Thymus (tissue), 11 donors: ENCODE data around the gene RER1. TPM values are rescaled to one million over a fixed set of nuclear protein-coding genes. Genes with fewer than 3 reads are reported as not detected.

Experiments used
- DNase-seq, 9 donors: peaks; one replicate each; pipeline ENCODE4 v3.0.0-alpha.2; 2013; ENCODE audit warnings: low spot score in 9 of 9, low read depth in 6 of 9, missing footprints in 1 of 9
- H3K27ac ChIP-seq, 2 donors: one replicate each; pipeline ENCODE4 v1.5.1; 2013; ENCODE audit warnings: control low read depth in 1 of 2, low read depth in 1 of 2, low read length in 1 of 2, mild to moderate bottlenecking in 1 of 2, moderate library complexity in 1 of 2
- H3K27me3 ChIP-seq, 2 donors: one replicate each; pipeline ENCODE4 v1.5.1; 2013; ENCODE audit warnings: low read length in 1 of 2; ENCODE audit not compliant: control insufficient read depth in 2 of 2, insufficient read depth in 1 of 2
- H3K36me3 ChIP-seq, 2 donors: one replicate each; pipeline ENCODE4 v1.5.1; 2013; ENCODE audit warnings: low read length in 1 of 2, mild to moderate bottlenecking in 1 of 2, moderate library complexity in 1 of 2; ENCODE audit not compliant: control insufficient read depth in 2 of 2, insufficient read depth in 2 of 2
- H3K4me1 ChIP-seq, 2 donors: one replicate each; pipeline ENCODE4 v1.5.1; 2013; ENCODE audit warnings: low read length in 2 of 2; ENCODE audit not compliant: control insufficient read depth in 2 of 2, insufficient read depth in 2 of 2
- H3K4me3 ChIP-seq, 2 donors: one replicate each; pipeline ENCODE4 v1.5.1; 2013; ENCODE audit warnings: low read length in 2 of 2, control low read depth in 1 of 2, mild to moderate bottlenecking in 1 of 2
- H3K9me3 ChIP-seq, 2 donors: one replicate each; pipeline ENCODE4 v1.5.1; 2013; ENCODE audit warnings: low read length in 1 of 2, mild to moderate bottlenecking in 1 of 2; ENCODE audit not compliant: control insufficient read depth in 2 of 2, insufficient read depth in 1 of 2
- WGBS: extraction: QIAGEN DNeasy Blood & Tissue Kit; methylation state at CpG from one replicate; pipeline ENCODE4 v1.1.7; 2013; 5-methylcytosine and 5-hydroxymethylcytosine counted together
- polyA plus RNA-seq: library from polyadenylated mRNA; stranded (reverse); fragments of 200-250 nt; gene quantifications from one replicate; pipeline ENCODE4 v1.2.3, GENCODE V29; 2013
- total RNA-seq: library from RNA; stranded (reverse); fragments of 120-200 nt; gene quantifications from one replicate; pipeline ENCODE4 v1.2.4, GENCODE V29; 2013
- donor health status: healthy.

RER1 gene
- total and polyA plus RNA-seq, 2 donors, result 58.6 to 85.8 TPM

DNA sequence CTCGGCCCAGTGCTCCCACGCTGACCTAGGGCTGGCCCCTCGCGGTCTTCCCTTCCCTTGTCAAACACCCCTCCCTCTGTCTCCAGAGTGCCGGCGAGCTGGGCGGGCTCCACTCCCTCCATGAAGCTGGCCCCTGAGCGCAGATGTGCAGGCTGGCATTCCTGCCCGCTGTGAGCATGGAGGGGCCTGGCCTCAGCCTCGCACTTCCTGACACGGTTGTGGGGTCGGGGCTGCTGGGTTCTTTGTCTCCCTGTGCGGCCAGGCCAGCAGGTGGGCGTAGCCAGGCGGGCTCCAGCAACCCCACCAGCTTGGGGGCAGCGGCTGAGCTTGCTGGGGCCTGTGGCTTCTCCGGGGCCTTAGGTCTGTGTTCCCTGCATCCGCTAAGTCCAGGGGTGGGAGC lies 34.9 kb downstream of the RER1 start:
- peaks cover 0 to 4% of the 10 kb centered on the region in 2 donors for H3K27me3 ChIP-seq

DNA sequence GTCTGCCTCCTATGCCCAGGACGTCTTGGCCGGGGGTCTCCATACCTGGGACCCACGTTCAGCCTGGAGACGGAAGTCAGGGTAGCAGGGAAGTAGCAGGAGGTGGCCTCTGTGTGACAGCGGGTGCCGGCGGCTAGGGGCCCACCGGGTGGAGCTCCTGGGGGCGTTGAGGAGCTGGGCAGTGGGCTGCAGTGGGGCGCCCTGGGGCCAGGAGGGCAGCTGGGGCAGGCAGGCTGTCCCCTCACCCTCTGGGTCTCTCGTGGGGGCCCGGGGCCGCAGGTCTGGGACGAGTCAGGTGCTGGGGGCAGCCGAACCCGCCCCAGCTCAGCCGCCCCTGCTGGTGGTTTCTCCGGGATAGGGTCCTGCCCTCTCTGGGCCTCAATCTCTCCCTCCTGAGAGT lies 35.4 kb downstream of the RER1 start:
- Histone ChIP-seq H3K27me3 (peaks cover 0 to 5% of the 10 kb centered on the region in 2 donors), H3K4me1 (no peaks in the 10 kb centered on the region), H3K36me3 (no peaks in the 10 kb centered on the region), H3K9me3 (peaks cover 2 to 20% of the 10 kb centered on the region in 2 donors), H3K27ac (no peak overlapping the region), H3K4me3 (no peak overlapping the region)
- no peak for DNase-seq
- WGBS, result 91% methylated on average over 18 of the region's 18 CpGs

More for the DNA sequence above, 34.9 kb downstream of the RER1 start:
- Histone ChIP-seq H3K4me3 (no peak overlapping the region), H3K36me3 (no peaks in the 10 kb centered on the region), H3K9me3 (peaks cover 2 to 20% of the 10 kb centered on the region in 2 donors), H3K4me1 (no peaks in the 10 kb centered on the region), H3K27ac (no peak overlapping the region)
- no peak for DNase-seq
- WGBS, result 83% methylated on average over 18 of the region's 18 CpGs

DNA sequence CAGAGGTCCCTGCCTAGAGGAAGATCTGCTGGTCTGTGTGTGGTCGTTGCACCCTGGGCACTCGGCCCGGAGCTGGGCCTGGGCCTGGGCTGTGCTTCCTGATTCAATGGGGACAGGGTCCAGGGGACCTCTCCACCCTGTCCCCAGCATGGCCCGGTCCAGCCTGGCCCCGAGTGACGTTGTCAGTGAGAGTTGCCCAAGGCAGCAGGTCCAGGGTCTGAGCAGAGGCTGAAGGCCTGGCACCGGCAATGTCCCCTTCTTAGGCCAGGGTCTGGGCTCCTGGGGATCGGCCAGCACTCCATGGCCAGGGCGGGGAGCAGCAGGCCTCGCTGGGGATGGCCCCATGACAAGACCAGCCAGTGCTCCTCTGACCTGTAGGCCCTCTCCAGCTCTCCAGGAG lies 36.3 kb downstream of the RER1 start:
- DNase-seq, result no peak
- 91% methylated on average over 10 of the region's 10 CpGs for WGBS
- Histone ChIP-seq H3K9me3 (peaks cover 2 to 20% of the 10 kb centered on the region in 2 donors), H3K4me1 (no peaks in the 10 kb centered on the region), H3K27ac (no peak overlapping the region), H3K27me3 (peaks cover 0 to 14% of the 10 kb centered on the region in 2 donors), H3K36me3 (no peaks in the 10 kb centered on the region), H3K4me3 (no peak overlapping the region)

DNA sequence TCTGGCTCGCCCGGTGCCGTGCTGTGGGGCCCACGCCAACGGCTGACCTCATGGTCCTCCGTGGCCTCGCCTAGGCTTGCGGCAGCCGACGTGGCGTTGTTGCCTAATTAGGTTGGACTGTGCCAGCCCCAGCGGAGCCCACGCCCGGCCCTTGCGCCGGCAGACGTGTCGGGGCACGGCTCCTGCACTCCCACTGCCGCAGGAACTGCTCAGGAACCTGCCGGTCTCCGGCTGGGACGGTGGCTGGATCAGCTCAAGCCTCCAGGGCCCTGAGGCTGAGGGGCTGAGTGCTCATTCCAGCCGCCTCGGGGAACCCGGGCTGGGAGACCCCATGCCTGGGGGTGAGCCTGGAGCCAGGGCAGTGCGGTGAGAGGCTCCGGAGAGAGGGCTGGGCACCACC lies 36.8 kb downstream of the RER1 start:
- 93% methylated on average over 28 of the region's 28 CpGs for WGBS
- no peaks in the 10 kb centered on the region for H3K4me1 ChIP-seq
- H3K36me3 ChIP-seq, result no peaks in the 10 kb centered on the region
- no peak overlapping the region for H3K4me3 ChIP-seq
- peaks cover 2 to 16% of the 10 kb centered on the region in 2 donors for H3K9me3 ChIP-seq
- DNase-seq, result no peak
- H3K27ac ChIP-seq, result no peak overlapping the region
- H3K27me3 ChIP-seq, result peaks cover 0 to 19% of the 10 kb centered on the region in 2 donors

DNA sequence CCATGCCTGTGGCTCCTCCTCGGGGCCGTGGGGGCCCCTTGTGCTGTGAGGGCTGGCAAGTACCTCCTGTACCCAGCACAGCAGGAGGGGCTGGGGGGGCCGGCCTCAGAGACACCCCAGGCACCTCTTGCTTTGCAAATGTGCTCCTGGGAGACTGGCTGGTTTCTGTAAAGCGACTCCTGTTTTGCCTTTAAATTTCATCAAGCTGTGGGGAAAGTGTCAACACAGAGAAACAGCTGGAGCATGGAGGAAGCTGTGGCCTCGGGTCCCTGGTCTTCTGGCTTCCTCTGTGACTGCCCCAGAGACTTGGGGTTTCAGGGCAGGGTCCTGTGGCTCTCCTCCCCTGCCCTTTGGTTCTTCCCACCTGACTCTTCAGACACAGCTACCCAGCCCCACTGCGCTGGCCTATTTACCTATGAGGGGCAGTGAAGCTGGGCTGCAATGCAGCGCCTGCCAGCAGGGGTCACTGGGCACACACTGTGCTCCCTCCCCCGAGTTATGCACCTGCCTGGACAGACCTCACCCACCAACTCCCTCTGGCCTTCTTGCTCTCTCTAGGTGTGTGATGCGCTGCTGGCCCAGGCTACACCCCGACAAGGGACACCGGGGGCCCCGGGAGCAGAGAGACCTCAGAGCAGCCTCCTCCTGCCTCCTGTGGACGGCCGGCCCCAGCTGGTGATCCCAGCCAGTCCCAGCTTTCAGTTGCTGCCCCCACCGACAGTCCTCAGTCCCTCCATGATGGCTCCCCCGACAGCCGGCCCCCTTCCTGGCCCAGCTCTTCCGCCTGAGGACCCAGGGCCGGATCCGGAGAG lies 38.3 kb downstream of the RER1 start:
- WGBS, result 73% methylated on average over 20 of the region's 20 CpGs
- Histone ChIP-seq H3K4me3 (no peak overlapping the region), H3K9me3 (peaks cover 2 to 12% of the 10 kb centered on the region in 2 donors), H3K27ac (no peak overlapping the region), H3K36me3 (no peaks in the 10 kb centered on the region), H3K4me1 (no peaks in the 10 kb centered on the region), H3K27me3 (peaks cover 0 to 34% of the 10 kb centered on the region in 2 donors)
- DNase-seq, result no peak

DNA sequence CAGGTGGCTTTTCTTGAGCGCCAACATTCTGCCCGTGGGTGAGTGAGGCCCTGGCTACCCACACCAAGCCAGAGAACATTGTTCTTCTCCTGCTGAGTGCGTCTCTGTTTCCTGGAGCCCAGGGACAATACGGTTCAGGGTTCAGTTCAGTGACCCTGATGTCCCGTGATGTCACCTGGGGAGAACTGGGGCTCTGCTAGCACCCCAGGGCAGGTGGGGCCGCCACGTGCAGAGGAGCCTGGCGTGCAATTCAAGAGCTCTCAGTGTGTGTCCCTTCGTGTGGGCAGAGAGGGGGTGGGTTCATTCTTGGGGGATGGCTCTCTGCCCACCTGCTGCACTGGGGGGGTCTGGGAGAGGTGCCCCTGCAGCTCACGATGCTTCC lies 38.9 kb downstream of the RER1 start:
- WGBS, result 82% methylated on average over 10 of the region's 10 CpGs
- Histone ChIP-seq H3K36me3 (no peaks in the 10 kb centered on the region), H3K27ac (no peak overlapping the region), H3K4me3 (no peak overlapping the region), H3K4me1 (no peaks in the 10 kb centered on the region), H3K9me3 (peaks cover 2 to 12% of the 10 kb centered on the region in 2 donors), H3K27me3 (peaks cover 0 to 35% of the 10 kb centered on the region in 2 donors)
- no peak for DNase-seq

DNA sequence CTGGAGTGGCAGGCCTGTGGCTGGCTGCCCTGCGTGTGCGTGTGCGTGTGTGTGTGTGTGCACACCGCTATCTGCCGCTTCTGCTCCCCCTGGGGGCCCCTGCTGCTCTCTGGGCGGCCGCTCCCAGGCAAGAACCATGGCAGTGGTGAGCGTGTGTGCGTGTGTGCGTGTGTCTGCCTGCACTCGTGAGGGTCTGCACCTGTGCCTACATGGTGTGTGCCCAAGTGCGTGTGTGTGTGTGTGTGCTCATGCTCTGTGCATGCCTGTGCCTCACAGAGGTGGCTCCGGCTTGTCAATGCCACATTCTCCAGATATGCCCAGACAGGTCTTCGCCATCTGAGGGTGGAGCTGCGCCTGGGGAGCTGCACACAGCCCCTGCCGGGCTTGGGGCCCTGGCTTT lies 39.5 kb downstream of the RER1 start:
- Histone ChIP-seq H3K36me3 (no peaks in the 10 kb centered on the region), H3K4me3 (no peak overlapping the region), H3K27ac (no peak overlapping the region), H3K27me3 (peaks cover 0 to 31% of the 10 kb centered on the region in 2 donors), H3K4me1 (no peaks in the 10 kb centered on the region), H3K9me3 (peaks cover 2 to 12% of the 10 kb centered on the region in 2 donors)
- no peak for DNase-seq
- 50% methylated on average over 16 of the region's 16 CpGs for WGBS

DNA sequence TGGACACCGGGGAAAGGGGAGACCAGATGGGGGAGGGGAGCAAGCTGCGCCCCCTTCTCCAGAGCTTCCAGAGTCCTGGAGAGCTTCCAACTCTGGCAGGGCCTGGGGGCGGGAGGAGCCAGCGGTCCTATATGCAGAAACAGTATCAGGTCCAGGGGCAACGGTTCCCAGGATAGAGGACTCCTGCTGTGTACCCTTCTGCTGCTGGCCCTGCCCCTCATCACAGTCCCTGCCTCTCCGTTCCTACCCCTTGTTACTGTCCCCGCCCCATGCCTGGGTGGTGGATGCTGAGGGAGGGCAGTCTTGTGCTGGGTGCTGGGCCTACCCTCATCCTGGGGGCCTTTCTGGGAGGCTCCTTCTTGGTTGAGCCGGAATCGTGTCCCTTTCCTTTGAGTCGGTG lies 39.9 kb downstream of the RER1 start:
- Histone ChIP-seq H3K27ac (no peak overlapping the region), H3K4me1 (no peaks in the 10 kb centered on the region)

DNA sequence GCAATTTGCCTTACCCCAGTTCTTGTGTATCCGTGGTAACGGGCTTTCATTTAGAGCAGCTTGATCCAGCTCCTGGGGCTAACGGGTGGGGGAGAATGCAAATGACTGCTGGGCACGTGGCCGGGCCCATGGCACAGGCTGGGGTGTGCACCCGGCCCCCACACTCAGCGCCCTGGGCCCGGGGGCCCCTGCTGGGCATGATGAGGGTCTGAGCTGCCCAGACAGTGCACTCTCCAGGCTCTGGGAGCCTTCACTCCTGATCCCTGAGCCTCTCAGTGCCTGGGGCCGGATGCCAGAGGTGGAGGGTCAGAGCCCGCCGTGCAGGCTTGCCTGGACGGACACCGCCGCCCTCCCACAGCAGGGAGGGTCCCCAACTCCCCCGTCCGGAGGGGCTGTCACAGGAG lies 40.8 kb downstream of the RER1 start:
- 90% methylated on average over 16 of the region's 16 CpGs for WGBS
- H3K4me3 ChIP-seq, result no peak overlapping the region
- no peak for DNase-seq
- H3K36me3 ChIP-seq, result no peaks in the 10 kb centered on the region
- H3K27me3 ChIP-seq, result peaks cover 0 to 31% of the 10 kb centered on the region in 2 donors
- peaks cover 2 to 12% of the 10 kb centered on the region in 2 donors for H3K9me3 ChIP-seq
- no peak overlapping the region for H3K27ac ChIP-seq
- no peaks in the 10 kb centered on the region for H3K4me1 ChIP-seq

More for the DNA sequence above, 39.9 kb downstream of the RER1 start:
- DNase-seq, result no peak
- peaks cover 0 to 31% of the 10 kb centered on the region in 2 donors for H3K27me3 ChIP-seq
- WGBS, result 82% methylated on average over 10 of the region's 10 CpGs
- H3K36me3 ChIP-seq, result no peaks in the 10 kb centered on the region
- no peak overlapping the region for H3K4me3 ChIP-seq
- peaks cover 2 to 12% of the 10 kb centered on the region in 2 donors for H3K9me3 ChIP-seq
